Measurements from ENCODE around the gene KCNK3. TPM values are rescaled to one million over a fixed set of nuclear protein-coding genes. Genes with fewer than 3 reads are reported as not detected.

KCNK3 gene
- polyA plus RNA-seq, 1 of the 3 experiments (the other 2 are of a cell fraction) = 0.16 TPM

- no peak for TF ChIP-seq USF2 (IDR thresholded peaks at IDR 0.05; ENCODE audit: borderline replicate concordance, low read depth, low read length)
- TF ChIP-seq CTCF (IDR thresholded peaks at IDR 0.05) = no peak
- no peak for TF ChIP-seq MXI1 (IDR thresholded peaks at IDR 0.05; ENCODE audit: low read depth, low read length)
- no peak for TF ChIP-seq ELF1 (IDR thresholded peaks at IDR 0.05)
- no peak for TF ChIP-seq FOXJ3 (CRISPR knock-in tag; IDR thresholded peaks at IDR 0.05)
- TF ChIP-seq SMC3 (IDR thresholded peaks at IDR 0.05; ENCODE audit: low read depth, low read length) = no peak
Observed at GRCh38 chr2:26651799-26652198, 40.7 kb upstream of the KCNK3 start (continued).

GRCh38 chr2:26652361-26653041 is 40.0 kb upstream of the KCNK3 start:
- Histone ChIP-seq H4K20me1 (ENCODE audit: insufficient read depth) (no peaks in the 10 kb centered on the region), H3K36me3 (replicated peaks in 1 of 2; ENCODE audit: control insufficient read depth in 1 of 2, insufficient read depth in 2 of 2, low read length in 1 of 2) (no peaks in the 10 kb centered on the region), H3K9ac (no peak overlapping the region), H3F3A (replicated peaks; ENCODE audit: insufficient read depth) (no peaks in the 10 kb centered on the region), H3K4me1 (ENCODE audit: control insufficient read depth in 1 of 2, insufficient read depth in 2 of 2, low read depth in 1 of 2, low read length in 1 of 2) (peaks cover 0 to 32% of the 10 kb centered on the region in 2 experiments; a peak in 2 of 4 replicates), H3K9me3 (no peaks in the 10 kb centered on the region), H3K27me3 (ENCODE audit: insufficient read depth) (peaks cover 17% of the 10 kb centered on the region; the same call in 1 of the 2 replicates), H3K79me2 (ENCODE audit: insufficient read depth) (no peaks in the 10 kb centered on the region), H3K9me2 (no peaks in the 10 kb centered on the region), H3K4me2 (no peak overlapping the region), H3K27ac (ENCODE audit: low read depth in 2 of 2, low read length in 1 of 2) (peak overlapping the region in 1 of 2 experiments; percentile 82; a peak in 2 of 4 replicates), H2AFZ (ENCODE audit: low read depth) (no peak overlapping the region), H3K4me3 (ENCODE audit: low read depth in 2 of 2, low read length in 1 of 2) (no peak overlapping the region)
- WGBS (ENCODE audit: low lambda C conversion rate) = 56% methylated on average over 10 of the region's 12 CpGs
- peak; percentile 92 for DNase-seq
- no peak for TF ChIP-seq EZH2phosphoT487 (IDR thresholded peaks at IDR 0.05; ENCODE audit: borderline replicate concordance, low read depth)
- peak; percentile 42 for TF ChIP-seq CHD2 (IDR thresholded peaks at IDR 0.05; ENCODE audit: low read length, partially characterized antibody)
- peak; percentile 14; the same call in 1 of the 2 replicates for TF ChIP-seq RCOR1 (IDR thresholded peaks at IDR 0.05; ENCODE audit: low read length)
- peak; percentile 32; the same call in 1 of the 2 replicates for TF ChIP-seq TCF12 (IDR thresholded peaks at IDR 0.05)
- TF ChIP-seq FOXJ3 (CRISPR knock-in tag; IDR thresholded peaks at IDR 0.05) = no peak
- no peak for TF ChIP-seq CTCF (IDR thresholded peaks at IDR 0.05)
- TF ChIP-seq SIN3A (IDR thresholded peaks at IDR 0.05; ENCODE audit: borderline replicate concordance, low read depth, low read length) = no peak
- no peak for TF ChIP-seq GATA2 (CRISPR knock-in tag; IDR thresholded peaks at IDR 0.05)
- TF ChIP-seq GABPA (IDR thresholded peaks at IDR 0.05; ENCODE audit: low read depth) = no peak
- TF ChIP-seq SMC3 (IDR thresholded peaks at IDR 0.05; ENCODE audit: low read depth, low read length) = no peak
- TF ChIP-seq MAX (IDR thresholded peaks at IDR 0.05; ENCODE audit: low read depth) = no peak
- ChIA-PET POLR2A (no interaction called here), CTCF (interaction anchor here (2.6 to 3.9 kb wide), 2 partner anchors 46 to 93 kb away, joined by 10 to 13 read pairs; no protein-coding TSS in a partner anchor)

All from SK-N-SH (cell line).